ENCODE measurements around the gene ZNF443.
"Not testable (repeated sequence)": the region's sequence is repeated elsewhere in the genome, so short reads cannot be mapped to it uniquely, and the experiment has no call there.

Gene ZNF443

GRCh38 chr19:12440541-12441316 is at the start of gene ZNF443:
TSS of gene ZNF443 (minus strand) at chr19:12441021. CDS start at chr19:12440914, 107 bp downstream.
- DNase-seq, result peak; percentile 97 to 100 (median 99)
- intact Hi-C loops (cut with DNase I), result no loop called here

- DNase-seq; intact Hi-C loops (cut with DNase I): not testable (repeated sequence)
Observed at GRCh38 chr19:12486265-12486783, 45.5 kb upstream of the ZNF443 start.

DNA sequence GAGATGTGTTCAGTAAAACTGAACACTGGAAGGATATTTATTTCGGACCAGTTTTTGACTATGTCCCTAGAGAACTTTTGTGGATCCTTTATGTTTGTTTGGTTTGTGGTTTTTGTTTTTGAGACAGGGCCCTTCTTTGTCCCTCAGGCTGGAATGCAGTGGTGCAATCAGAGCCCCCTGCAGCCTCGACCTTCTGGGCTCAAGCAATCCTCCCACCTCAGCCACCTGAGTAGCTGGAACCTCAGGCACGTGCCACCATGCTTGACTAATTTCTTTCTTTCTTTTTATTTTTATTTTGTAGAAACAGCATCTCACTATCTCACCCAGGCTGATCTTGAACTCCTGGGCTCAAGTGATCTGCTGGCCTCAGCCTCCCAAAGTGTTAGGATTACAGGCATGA is 44.8 kb upstream of the ZNF443 start:
- DNase-seq, result no peak
- intact Hi-C loops (cut with DNase I), result no loop called here

GRCh38 chr19:12485052-12485416 is 44.2 kb upstream of the ZNF443 start:
- intact Hi-C loops (cut with DNase I), result no loop called here
- no peak for DNase-seq

- intact Hi-C loops (cut with DNase I), result no loop called here
- DNase-seq, result peak; percentile 85 to 98 (median 94)
Observed at GRCh38 chr19:12484371-12485051, 43.7 kb upstream of the ZNF443 start, which contains the start of gene ZNF709. TSS of gene ZNF709 (minus strand) at chr19:12484816. CDS start at chr19:12484657, 159 bp downstream.

- intact Hi-C loops (cut with DNase I), result no loop called here
- DNase-seq, result peak in 1 of 42 donors; percentile 6
Observed at GRCh38 chr19:12484011-12484370, 43.2 kb upstream of the ZNF443 start.

GRCh38 chr19:12482509-12482886 is 41.7 kb upstream of the ZNF443 start:
- intact Hi-C loops (cut with DNase I), result no loop called here
- no peak for DNase-seq

GRCh38 chr19:12481781-12482508 is 41.1 kb upstream of the ZNF443 start:
- intact Hi-C loops (cut with DNase I), result no loop called here
- no peak for DNase-seq

- intact Hi-C loops (cut with DNase I), result no loop called here
- DNase-seq, result no peak
Observed at GRCh38 chr19:12478234-12478941, 37.6 kb upstream of the ZNF443 start.

GRCh38 chr19:12467651-12468050 is 26.8 kb upstream of the ZNF443 start:
- DNase-seq; intact Hi-C loops (cut with DNase I): not testable (repeated sequence)

- intact Hi-C loops (cut with DNase I), result no loop called here
- no peak for DNase-seq
Observed at GRCh38 chr19:12465211-12465610, 24.4 kb upstream of the ZNF443 start.

DNA sequence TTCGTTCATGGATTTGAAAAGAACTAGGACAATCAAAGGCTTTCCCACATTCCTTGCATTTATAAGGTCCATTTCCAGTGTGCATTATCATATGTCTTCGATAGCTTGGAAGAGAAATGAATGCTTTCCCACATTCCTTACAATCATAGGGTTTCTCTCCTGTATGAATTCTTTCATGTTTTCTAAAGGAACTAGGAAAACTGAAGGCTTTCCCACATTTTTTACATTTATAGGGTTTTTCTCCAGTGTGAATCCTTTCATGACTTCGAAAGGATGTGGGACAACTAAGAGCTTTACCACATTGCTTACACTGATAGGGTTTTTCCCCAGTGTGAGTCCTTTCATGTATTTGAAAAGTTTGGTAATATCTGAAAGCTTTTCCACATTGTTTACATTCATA is 23.9 kb upstream of the ZNF443 start:
- intact Hi-C loops (cut with DNase I), result no loop called here
- DNase-seq, result no peak

GRCh38 chr19:12464139-12464538 is 23.3 kb upstream of the ZNF443 start:
- DNase-seq; intact Hi-C loops (cut with DNase I): not testable (repeated sequence)

GRCh38 chr19:12453495-12453894 is 12.7 kb upstream of the ZNF443 start:
- DNase-seq, result no peak
- intact Hi-C loops (cut with DNase I), result no loop called here

DNA sequence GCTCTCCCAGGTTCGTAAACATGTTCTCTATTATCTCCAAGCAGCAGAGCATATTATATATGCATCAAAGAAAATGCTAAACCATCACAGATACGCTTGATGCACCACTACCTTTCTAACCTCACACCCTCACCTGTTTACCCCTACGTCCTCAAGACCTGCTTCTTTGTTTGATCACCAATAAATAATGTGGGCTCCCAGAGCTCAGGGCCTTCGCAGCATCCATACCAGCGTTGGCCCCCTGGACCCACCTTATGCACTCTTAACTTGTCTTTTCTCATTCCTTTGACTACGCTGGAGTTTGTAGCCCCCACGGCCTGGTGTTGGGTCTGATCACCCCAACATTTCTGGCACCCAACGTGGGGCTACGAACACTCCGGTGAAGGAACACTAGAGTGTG is 10.0 kb upstream of the ZNF443 start:
- intact Hi-C loops (cut with DNase I), result no loop called here
- no peak for DNase-seq

GRCh38 chr19:12448808-12449207 is 8.0 kb upstream of the ZNF443 start:
- intact Hi-C loops (cut with DNase I), result no loop called here

DNA sequence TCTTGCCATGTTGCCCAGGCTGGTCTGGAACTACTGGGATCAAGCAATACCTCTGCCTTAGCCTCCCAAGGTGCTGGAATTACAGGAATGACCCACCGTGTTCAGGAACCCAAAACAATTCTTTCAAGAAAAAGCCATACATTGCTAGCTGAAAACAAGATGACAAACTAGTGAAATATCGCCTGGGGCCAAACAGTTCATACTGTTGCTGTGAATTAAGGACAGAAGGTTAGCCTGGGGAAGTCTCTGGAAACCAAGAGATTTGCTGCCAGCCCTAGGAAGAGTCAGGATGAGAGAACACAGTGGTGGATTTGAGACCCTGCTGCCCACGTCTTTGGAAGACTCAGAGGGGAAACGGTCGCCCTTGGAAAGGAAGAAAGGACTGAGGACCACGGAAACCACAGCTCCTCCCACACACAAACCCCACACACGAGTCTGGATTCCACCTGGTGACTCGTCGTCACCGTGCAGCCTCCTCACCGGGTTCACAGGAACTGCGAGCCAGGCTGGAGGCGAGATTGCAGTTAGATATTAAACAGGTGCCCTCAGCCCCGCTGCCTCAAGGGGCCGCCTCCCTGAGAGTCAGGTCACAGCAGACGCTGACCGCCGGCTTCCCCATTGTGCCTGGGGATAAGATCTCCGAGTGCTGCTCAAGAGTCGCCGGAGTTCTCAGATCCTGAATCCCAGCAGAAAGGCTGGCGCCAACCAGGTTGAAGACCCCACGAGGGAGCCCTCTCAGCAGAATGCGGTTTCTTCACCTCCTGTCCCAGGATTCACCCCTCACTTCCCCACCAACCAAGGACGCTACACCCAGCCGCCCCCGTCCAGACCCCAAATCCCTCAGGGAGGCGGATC is 908 bp downstream of the ZNF443 start:
- DNase-seq, result peak in 23 of 42 donors; percentile 2 to 44 (median 14)

More at GRCh38 chr19:12448808-12449207, 8.0 kb upstream of the ZNF443 start:
- no peak for DNase-seq

DNA sequence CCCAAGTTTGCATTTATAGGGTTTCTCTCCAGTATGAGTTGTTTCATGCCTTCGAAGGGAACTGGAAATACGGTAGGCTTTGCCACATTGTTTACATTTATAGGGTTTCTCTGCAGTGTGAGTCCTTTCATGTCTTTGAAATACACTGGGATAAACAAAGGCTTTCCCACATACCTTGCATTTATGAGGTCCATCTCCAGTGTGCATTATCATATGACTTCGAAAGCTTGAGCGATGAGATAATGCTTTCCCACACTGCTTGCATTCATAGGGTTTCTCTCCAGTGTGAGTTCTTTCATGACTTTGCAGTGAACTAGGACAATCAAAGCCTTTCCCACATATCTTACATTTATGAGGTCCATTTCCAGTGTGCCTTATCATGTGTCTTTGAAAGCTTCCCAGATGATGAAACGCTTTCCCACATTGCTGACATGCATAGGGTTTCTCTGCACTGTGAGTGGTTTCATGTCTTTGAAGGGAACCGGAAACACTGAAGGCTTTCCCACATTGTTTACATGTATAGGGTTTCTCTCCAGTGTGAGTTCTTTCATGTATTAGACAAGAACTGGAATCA is 10.0 kb downstream of the ZNF443 start:
- DNase-seq; intact Hi-C loops (cut with DNase I): not testable (repeated sequence)

More for the DNA sequence above, 908 bp downstream of the ZNF443 start:
- intact Hi-C loops (cut with DNase I), result not testable (repeated sequence)

Data from head of caudate nucleus (tissue), 42 donors.